Left renal pelvis (tissue), 4 donors: ENCODE results near the gene MSI2. TPM values are rescaled to one million over a fixed set of nuclear protein-coding genes. Genes with fewer than 3 reads are reported as not detected.

Source experiments
- DNase-seq, 4 donors: peaks; one replicate each; pipeline ENCODE4 v3.0.0-alpha.2; 2013; ENCODE audit warnings: low read depth in 4 of 4, low spot score in 3 of 4
- polyA plus RNA-seq, 4 donors: library from polyadenylated mRNA; unstranded; fragments of 120-200 nt; gene quantifications; one replicate each; pipeline ENCODE4 v1.2.1, GENCODE V29; 2013; ENCODE audit not compliant: insufficient read length in 4 of 4

The MSI2 gene
- polyA plus RNA-seq, 4 donors = 46.8 to 107 (median 97.2) TPM

DNA sequence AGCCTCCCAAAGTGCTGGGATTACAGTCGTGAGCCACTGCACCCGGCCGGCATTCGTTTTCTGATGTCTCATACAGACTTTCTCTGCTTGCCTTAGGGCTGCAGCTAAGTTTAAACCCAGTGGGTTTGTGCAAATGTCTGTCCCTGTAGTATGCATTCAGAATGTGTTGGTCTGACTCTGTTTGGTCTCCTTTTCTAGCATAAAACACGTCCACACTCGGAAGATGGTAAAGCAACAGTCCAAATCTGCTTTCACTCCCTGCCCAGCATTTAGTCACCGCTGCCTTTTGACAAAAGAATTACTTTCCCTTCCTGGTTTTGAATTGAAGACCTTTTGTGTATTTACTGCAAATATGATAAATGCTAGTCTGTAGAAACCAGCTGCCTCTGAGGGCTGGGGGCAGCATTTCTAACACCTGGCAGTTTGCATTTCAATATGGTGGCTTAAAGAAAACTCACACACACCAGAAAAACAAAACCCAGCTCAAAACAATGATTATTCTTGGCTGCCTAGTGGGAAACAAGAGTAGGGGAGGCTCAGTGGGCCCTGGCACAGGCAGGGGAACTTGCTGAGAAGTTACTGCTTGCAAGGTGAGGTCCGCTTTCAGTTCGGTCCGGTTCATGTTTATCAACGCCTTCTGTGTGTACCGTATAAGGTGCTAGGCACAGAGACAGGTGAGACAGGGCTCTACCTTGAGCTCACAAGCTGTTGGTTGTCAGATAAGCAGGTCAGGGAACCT is 56.9 kb downstream of the MSI2 start:
- DNase-seq = no peak

GRCh38 chr17:57315061-57316015 is 59.0 kb downstream of the MSI2 start:
- DNase-seq = no peak

- DNase-seq = no peak
These were observed 60.0 kb downstream of the MSI2 start for GRCh38 chr17:57316361-57316760.

DNA sequence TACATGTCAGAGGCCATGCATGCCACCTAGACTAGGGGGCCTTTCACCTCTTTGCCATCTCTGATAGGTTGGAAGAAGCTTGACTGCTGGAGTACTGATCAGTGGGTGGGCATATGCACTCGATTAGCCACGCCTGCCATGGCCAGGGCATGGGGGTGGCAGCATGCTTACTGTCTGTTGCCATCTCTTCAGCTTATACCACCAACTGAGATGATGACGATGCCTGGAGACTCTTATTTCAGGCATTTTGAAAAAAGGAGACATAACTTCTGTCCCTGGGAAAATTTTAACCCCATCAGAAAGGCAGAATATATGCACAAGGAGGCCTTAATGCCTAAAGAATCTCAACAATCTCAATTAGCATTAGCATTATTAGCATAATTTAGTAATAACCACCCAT is 60.8 kb downstream of the MSI2 start:
- no peak for DNase-seq

- DNase-seq = no peak
These were observed 62.6 kb downstream of the MSI2 start for GRCh38 chr17:57318913-57319312.

DNA sequence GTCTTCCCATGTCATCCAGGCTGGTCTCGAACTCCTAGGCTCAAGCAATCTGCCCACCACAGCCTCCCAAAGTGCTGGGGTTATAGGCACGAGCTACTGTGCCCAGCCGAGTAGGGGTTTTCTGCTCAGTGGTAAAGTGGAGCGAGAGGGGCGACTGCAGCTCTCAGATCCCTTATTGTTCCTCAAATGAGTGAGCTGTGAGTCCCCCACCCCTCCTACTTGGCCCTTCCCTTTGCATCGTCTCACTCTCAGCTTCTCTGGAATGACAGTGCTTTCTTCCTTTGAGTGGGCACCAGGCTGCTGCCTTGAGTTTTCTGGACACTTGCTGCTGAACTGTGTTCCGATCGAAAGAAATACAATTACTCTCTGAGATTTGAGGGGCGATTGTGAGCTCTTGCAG is 63.5 kb downstream of the MSI2 start:
- no peak for DNase-seq

- DNase-seq = no peak
These were observed 67.1 kb downstream of the MSI2 start for GRCh38 chr17:57323391-57323790.

GRCh38 chr17:57324060-57324459 is 67.7 kb downstream of the MSI2 start:
- DNase-seq = no peak

- no peak for DNase-seq
These were observed 68.3 kb downstream of the MSI2 start for GRCh38 chr17:57324631-57325030.

DNA sequence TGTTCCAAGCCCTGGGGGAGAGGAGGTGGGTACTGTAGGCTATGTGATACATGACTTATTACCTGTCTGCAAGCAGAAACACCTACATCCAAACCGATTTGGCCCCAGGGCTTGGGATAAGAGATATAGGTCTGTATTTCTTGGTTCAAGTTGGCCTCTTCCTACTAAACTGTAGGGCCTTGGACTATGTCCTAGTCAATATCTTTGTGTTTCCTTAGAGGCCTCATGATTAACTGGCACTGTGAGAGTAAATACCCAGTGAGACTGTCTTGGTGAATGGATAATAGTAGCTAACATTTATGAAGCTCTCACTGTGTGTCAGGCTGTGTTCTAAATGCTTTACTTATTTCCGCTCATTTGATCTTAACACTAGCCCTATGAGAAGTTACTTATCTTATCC is 70.0 kb downstream of the MSI2 start:
- DNase-seq = no peak

GRCh38 chr17:57326764-57327163 is 70.4 kb downstream of the MSI2 start:
- no peak for DNase-seq

DNA sequence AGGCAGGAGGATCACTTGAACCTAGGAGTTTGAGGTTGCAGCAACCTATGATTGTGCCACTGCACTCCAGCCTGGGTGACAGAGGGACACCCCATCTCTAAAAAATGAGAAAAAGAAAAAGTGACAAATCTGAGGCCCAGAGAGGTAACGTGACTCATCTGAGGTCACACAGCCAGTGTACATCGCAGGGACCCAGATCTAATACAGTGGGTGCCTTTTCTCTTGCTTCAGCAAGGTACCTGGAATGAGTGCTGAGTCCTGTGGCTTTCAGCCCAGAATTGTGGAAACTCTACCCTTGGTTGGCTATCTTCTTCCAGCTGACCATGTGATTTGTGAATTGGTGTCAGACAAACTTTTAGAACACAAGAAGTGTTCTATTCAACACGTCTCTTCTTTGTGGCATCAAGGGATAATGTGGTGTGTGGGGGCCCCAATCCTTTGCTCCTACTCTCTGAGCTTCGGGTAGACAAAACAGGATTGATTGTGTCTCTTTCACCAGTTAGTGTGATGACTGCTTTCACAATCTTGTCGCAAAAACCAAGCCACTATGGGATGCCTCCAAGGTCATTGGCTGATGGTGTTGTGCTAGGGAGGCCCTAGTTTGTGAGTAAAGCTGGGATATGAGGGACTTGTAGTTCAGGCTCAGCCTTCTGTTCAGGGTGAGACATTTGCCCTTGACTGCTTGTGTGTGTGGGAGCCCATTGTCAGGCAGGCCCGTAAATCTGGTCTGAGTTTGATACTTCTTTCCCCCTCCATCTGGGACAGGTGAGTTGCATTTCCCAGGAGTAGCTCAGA is 71.0 kb downstream of the MSI2 start:
- DNase-seq = no peak

DNA sequence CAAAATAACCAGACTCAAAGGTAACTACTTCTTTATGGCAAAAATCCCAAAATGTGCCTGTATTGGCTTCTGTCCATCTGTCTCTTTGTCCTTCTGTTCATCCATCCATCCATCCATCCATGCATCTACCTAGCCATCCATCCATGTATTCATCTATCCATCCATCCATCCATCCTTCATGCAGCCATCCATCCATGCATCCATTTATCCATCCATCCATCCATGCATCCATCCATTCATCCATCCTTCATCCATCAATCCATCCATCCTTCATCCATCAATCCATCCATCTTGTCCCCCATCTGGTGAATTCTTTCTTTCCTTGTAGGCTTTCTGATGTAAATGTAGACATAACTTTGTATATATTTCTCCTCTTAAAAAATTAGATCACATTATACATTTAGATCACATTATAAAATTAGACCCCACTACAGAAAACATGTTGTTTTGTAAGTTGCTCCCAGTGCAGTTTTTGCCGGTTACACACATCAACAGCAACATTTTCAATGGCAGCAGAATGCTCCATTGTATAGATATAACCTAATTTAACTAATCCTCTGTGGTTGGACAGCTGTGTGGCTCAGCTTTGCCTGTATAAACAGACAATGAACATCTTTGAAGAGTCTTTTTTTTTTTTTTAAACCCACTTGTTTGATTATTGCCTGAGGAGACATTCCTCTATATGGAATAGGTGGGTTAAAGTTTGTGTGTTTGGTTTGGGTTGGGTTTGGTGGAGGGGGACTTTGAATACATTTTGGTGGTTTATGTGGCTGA is 72.0 kb downstream of the MSI2 start:
- DNase-seq = no peak

DNA sequence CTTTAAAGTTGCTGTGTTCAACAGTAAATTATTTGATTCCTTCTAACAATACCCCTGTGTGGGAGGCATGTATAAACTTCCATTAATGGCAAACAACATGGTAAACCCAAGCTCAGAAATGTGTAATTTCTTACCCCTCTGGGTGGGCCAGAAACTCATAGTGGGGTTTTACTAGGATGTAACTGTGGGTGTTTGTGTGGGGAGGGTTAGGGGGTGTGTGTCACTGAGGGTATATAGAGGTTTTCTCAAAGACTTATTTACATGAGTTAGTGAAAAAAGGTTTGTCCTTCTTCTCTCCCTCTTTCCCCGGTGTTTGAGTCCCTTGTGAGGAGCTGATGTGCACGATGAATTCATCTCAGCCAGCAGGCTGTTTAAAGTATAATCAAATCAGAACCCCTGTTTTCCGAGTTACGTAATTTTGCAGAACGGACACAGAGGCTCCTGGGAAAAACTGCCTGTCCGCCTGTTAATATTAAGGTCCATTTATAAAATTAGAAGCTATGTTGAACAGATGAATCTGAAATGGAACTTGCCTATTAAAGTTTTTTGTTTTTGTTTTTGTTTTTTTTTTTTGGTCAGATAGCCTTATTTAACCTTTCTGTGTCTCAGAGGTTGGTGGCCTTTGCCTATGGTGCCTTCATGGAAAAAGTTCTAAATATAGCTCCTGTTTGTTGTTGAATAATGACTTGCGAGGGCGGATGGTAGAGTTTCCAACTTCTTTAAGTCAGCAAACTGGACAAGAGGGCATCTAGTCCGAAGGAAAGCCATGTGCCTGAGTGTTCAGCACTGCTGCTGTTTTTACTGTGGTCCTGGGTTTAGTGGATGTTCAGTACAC is 73.3 kb downstream of the MSI2 start:
- peak in 1 of 4 donors; percentile 6 for DNase-seq

- no peak for DNase-seq
These were observed 74.3 kb downstream of the MSI2 start for GRCh38 chr17:57330587-57330986.

GRCh38 chr17:57331423-57331822 is 75.1 kb downstream of the MSI2 start:
- DNase-seq = no peak

GRCh38 chr17:57332501-57332900 is 76.2 kb downstream of the MSI2 start:
- DNase-seq = no peak

DNA sequence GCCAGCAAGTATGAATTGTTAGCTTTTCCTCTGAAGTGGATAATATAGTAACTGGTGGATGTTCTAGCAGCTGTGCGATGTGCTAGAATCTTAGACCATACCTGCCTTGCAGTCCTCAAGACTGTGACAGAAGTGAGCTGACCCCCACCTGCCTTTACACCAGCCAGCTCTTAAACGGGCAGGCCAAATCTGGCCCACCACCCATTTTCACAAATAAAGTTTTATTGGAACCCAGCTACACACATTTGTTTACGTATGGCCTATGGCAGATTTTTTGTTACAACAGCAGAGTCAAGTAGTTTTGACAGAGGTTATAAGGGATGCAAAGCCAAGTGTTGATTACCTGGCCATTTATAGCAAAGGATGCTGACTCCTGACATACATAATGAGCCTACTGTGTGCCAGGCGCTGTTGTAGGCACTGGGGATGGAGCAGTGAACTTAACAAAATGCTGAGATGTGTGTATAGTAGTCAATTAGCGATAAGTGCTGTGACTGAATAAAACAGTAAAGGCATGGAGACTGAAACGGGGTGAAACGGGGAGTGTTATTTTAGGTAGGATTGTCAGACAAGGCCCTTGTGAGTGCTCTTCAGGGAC is 79.0 kb downstream of the MSI2 start:
- no peak for DNase-seq

GRCh38 chr17:57337390-57337789 is 81.1 kb downstream of the MSI2 start:
- DNase-seq = no peak
